Effector memory CD8-positive, alpha-beta T cell (primary cell): ENCODE data around the gene PROB1.

Source experiments
- ATAC-seq: fragments of 150-1000 bp; cut with Tn5 transposase; replicated peaks from 2 replicates; pipeline ENCODE4 v1.10.0; 2021; ENCODE audit warnings: mild to moderate bottlenecking, moderate library complexity
- DNase-seq, 3 experiments: peaks; one replicate each; pipeline ENCODE4 v3.0.0; 2021
- H3K27ac Mint-ChIP-seq, 2 donors: one replicate each; pipeline ENCODE4 v1.8.0; 2022; ENCODE audit warnings: mild to moderate bottlenecking in 2 of 2, mixed read lengths in 2 of 2, moderate library complexity in 2 of 2
- H3K27me3 Mint-ChIP-seq, 2 donors: one replicate each; pipeline ENCODE4 v1.8.0; 2022; ENCODE audit warnings: mixed read lengths in 2 of 2
- H3K36me3 Mint-ChIP-seq: one replicate; pipeline ENCODE4 v1.8.0; 2022; ENCODE audit warnings: mild to moderate bottlenecking, moderate library complexity, mixed read lengths; ENCODE audit not compliant: insufficient read depth
- H3K4me1 Mint-ChIP-seq, 2 donors: one replicate each; pipeline ENCODE4 v1.8.0; 2022; ENCODE audit warnings: low read depth in 2 of 2, mixed read lengths in 2 of 2
- H3K4me3 Mint-ChIP-seq, 2 donors: one replicate each; pipeline ENCODE4 v1.8.0; 2022; ENCODE audit warnings: mild to moderate bottlenecking in 2 of 2, mixed read lengths in 2 of 2, moderate library complexity in 2 of 2
- H3K9me3 Mint-ChIP-seq, 2 donors: one replicate each; pipeline ENCODE4 v1.8.0; 2022; ENCODE audit warnings: mixed read lengths in 2 of 2

The PROB1 gene

GRCh38 chr5:139408191-139408590 is 13.3 kb upstream of the PROB1 start:
- peaks cover 13 to 14% of the 10 kb centered on the region in 2 donors for H3K4me1 Mint-ChIP-seq
- no peaks in the 10 kb centered on the region for H3K27me3 Mint-ChIP-seq
- DNase-seq (no peak), ATAC-seq (no peak)
- H3K36me3 Mint-ChIP-seq, result peaks cover 6% of the 10 kb centered on the region
- H3K9me3 Mint-ChIP-seq, result no peaks in the 10 kb centered on the region
- H3K4me3 Mint-ChIP-seq, result no peak overlapping the region
- H3K27ac Mint-ChIP-seq, result no peak overlapping the region

- ATAC-seq (no peak), DNase-seq (no peak)
- H3K27ac Mint-ChIP-seq, result no peak overlapping the region
Observed at GRCh38 chr5:139407517-139407916, 12.6 kb upstream of the PROB1 start.

GRCh38 chr5:139406963-139407362 is 12.1 kb upstream of the PROB1 start:
- Mint-ChIP-seq H3K36me3 (peaks cover 6% of the 10 kb centered on the region), H3K9me3 (no peaks in the 10 kb centered on the region), H3K27me3 (no peaks in the 10 kb centered on the region), H3K4me1 (peaks cover 18 to 23% of the 10 kb centered on the region in 2 donors), H3K27ac (no peak overlapping the region), H3K4me3 (no peak overlapping the region)
- no peak for DNase-seq
- no peak for ATAC-seq

More at GRCh38 chr5:139407517-139407916, 12.6 kb upstream of the PROB1 start:
- Mint-ChIP-seq H3K4me1 (peaks cover 18 to 20% of the 10 kb centered on the region in 2 donors), H3K27me3 (no peaks in the 10 kb centered on the region), H3K9me3 (no peaks in the 10 kb centered on the region), H3K4me3 (no peak overlapping the region), H3K36me3 (peaks cover 6% of the 10 kb centered on the region)

GRCh38 chr5:139404484-139404840 is 9.6 kb upstream of the PROB1 start:
- Mint-ChIP-seq H3K27ac (peak overlapping the region; percentile 94 to 95), H3K36me3 (peaks cover 6% of the 10 kb centered on the region), H3K4me1 (peaks cover 22 to 24% of the 10 kb centered on the region in 2 donors), H3K27me3 (no peaks in the 10 kb centered on the region), H3K9me3 (no peaks in the 10 kb centered on the region), H3K4me3 (peak overlapping the region; percentile 89 to 91)
- DNase-seq, result no peak
- no peak for ATAC-seq

- Mint-ChIP-seq H3K4me3 (peak within 1 kb of the TSS; percentile 89 to 91), H3K27me3 (no peaks in the 10 kb centered on the region), H3K36me3 (peaks cover 6% of the 10 kb centered on the region), H3K9me3 (no peaks in the 10 kb centered on the region), H3K4me1 (peaks cover 25 to 27% of the 10 kb centered on the region in 2 donors), H3K27ac (peak within 1 kb of the TSS; percentile 94 to 95)
- DNase-seq (peak; percentile 95 to 97 (median 95)), ATAC-seq (peak; percentile 88)
Observed at GRCh38 chr5:139403787-139404483, 9.0 kb upstream of the PROB1 start, which contains the start of gene SPATA24. Gene SPATA24, minus strand, starts transcription at chr5:139404089. Its CDS starts 29 bp downstream, at chr5:139404060.

- Mint-ChIP-seq H3K4me1 (peaks cover 25 to 27% of the 10 kb centered on the region in 2 donors), H3K9me3 (no peaks in the 10 kb centered on the region), H3K4me3 (peak overlapping the region; percentile 89 to 91), H3K27me3 (no peaks in the 10 kb centered on the region), H3K36me3 (peaks cover 6% of the 10 kb centered on the region), H3K27ac (peak overlapping the region; percentile 94 to 95)
- no peak for ATAC-seq
- no peak for DNase-seq
Observed at GRCh38 chr5:139403418-139403786, 8.5 kb upstream of the PROB1 start.

- Mint-ChIP-seq H3K4me1 (peaks cover 25 to 27% of the 10 kb centered on the region in 2 donors), H3K36me3 (peaks cover 6% of the 10 kb centered on the region), H3K27ac (peak overlapping the region; percentile 94 to 95), H3K4me3 (peak overlapping the region; percentile 89 to 91), H3K27me3 (no peaks in the 10 kb centered on the region), H3K9me3 (no peaks in the 10 kb centered on the region)
- no peak for DNase-seq
- no peak for ATAC-seq
Observed at GRCh38 chr5:139402561-139403158, 7.8 kb upstream of the PROB1 start.

- ATAC-seq (no peak), DNase-seq (no peak)
- Mint-ChIP-seq H3K4me1 (peaks cover 25 to 28% of the 10 kb centered on the region in 2 donors), H3K27ac (no peak overlapping the region), H3K4me3 (no peak overlapping the region), H3K27me3 (no peaks in the 10 kb centered on the region), H3K9me3 (no peaks in the 10 kb centered on the region), H3K36me3 (peaks cover 6% of the 10 kb centered on the region)
Observed at GRCh38 chr5:139401546-139401945, 6.6 kb upstream of the PROB1 start.

GRCh38 chr5:139399501-139400121 is 4.7 kb upstream of the PROB1 start:
- ATAC-seq, result no peak
- Mint-ChIP-seq H3K36me3 (peaks cover 6% of the 10 kb centered on the region), H3K9me3 (no peaks in the 10 kb centered on the region), H3K4me1 (peaks cover 24 to 29% of the 10 kb centered on the region in 2 donors), H3K27me3 (no peaks in the 10 kb centered on the region), H3K27ac (peak overlapping the region in 1 of 2 donors; percentile 33), H3K4me3 (peak overlapping the region in 1 of 2 donors; percentile 2)
- no peak for DNase-seq

- H3K9me3 Mint-ChIP-seq, result no peaks in the 10 kb centered on the region
- H3K4me1 Mint-ChIP-seq, result peaks cover 11 to 18% of the 10 kb centered on the region in 2 donors
- H3K27ac Mint-ChIP-seq, result no peak overlapping the region
- H3K27me3 Mint-ChIP-seq, result no peaks in the 10 kb centered on the region
- DNase-seq, result no peak
- no peak for ATAC-seq
- H3K36me3 Mint-ChIP-seq, result no peaks in the 10 kb centered on the region
- no peak overlapping the region for H3K4me3 Mint-ChIP-seq
Observed at GRCh38 chr5:139397921-139398320, 3.0 kb upstream of the PROB1 start.

- Mint-ChIP-seq H3K4me3 (no peak overlapping the region), H3K4me1 (peaks cover 13 to 16% of the 10 kb centered on the region in 2 donors), H3K36me3 (no peaks in the 10 kb centered on the region), H3K27me3 (no peaks in the 10 kb centered on the region), H3K27ac (no peak overlapping the region), H3K9me3 (no peaks in the 10 kb centered on the region)
- no peak for ATAC-seq
- DNase-seq, result no peak
Observed at GRCh38 chr5:139396691-139397090, 1.8 kb upstream of the PROB1 start.

GRCh38 chr5:139395844-139396640 is 1.1 kb upstream of the PROB1 start:
- H3K9me3 Mint-ChIP-seq, result no peaks in the 10 kb centered on the region
- no peak for ATAC-seq
- H3K4me3 Mint-ChIP-seq, result peak overlapping the region in 1 of 2 donors; percentile 63
- H3K27ac Mint-ChIP-seq, result no peak overlapping the region
- no peaks in the 10 kb centered on the region for H3K27me3 Mint-ChIP-seq
- H3K4me1 Mint-ChIP-seq, result peaks cover 19 to 22% of the 10 kb centered on the region in 2 donors
- no peak for DNase-seq
- H3K36me3 Mint-ChIP-seq, result no peaks in the 10 kb centered on the region

- H3K36me3 Mint-ChIP-seq, result peaks cover 10% of the 10 kb centered on the region
Observed at GRCh38 chr5:139394123-139394653, 716 bp downstream of the PROB1 start.

More at GRCh38 chr5:139394123-139394653, 716 bp downstream of the PROB1 start:
- Mint-ChIP-seq H3K27ac (no peak overlapping the region), H3K9me3 (no peaks in the 10 kb centered on the region), H3K27me3 (no peaks in the 10 kb centered on the region), H3K4me3 (peak overlapping the region; percentile 92 to 93), H3K4me1 (peaks cover 31 to 37% of the 10 kb centered on the region in 2 donors)
- DNase-seq (peak; percentile 33 to 42 (median 37)), ATAC-seq (no peak)
